HG03280 (cell line): Measurements from ENCODE around the gene FEV.

ENCODE experiments used
- ATAC-seq: cut with Tn5 transposase; IDR thresholded peaks from one replicate; pipeline ENCODE4 v1.9.1; 2021; ENCODE audit warnings: mild to moderate bottlenecking, moderate library complexity; ENCODE audit not compliant: unreplicated experiment

The FEV gene

GRCh38 chr2:218979846-218980734 is 4.9 kb downstream of the FEV start:
- peak; percentile 87 for ATAC-seq

- ATAC-seq = no peak
Measured at GRCh38 chr2:218975060-218975777, 9.8 kb downstream of the FEV start.

GRCh38 chr2:218970894-218971293 is 14.1 kb downstream of the FEV start:
- no peak for ATAC-seq

- ATAC-seq = no peak
Measured at GRCh38 chr2:218964041-218964771, 20.8 kb downstream of the FEV start.

- no peak for ATAC-seq
Measured at GRCh38 chr2:218963601-218964000, 21.4 kb downstream of the FEV start.

DNA sequence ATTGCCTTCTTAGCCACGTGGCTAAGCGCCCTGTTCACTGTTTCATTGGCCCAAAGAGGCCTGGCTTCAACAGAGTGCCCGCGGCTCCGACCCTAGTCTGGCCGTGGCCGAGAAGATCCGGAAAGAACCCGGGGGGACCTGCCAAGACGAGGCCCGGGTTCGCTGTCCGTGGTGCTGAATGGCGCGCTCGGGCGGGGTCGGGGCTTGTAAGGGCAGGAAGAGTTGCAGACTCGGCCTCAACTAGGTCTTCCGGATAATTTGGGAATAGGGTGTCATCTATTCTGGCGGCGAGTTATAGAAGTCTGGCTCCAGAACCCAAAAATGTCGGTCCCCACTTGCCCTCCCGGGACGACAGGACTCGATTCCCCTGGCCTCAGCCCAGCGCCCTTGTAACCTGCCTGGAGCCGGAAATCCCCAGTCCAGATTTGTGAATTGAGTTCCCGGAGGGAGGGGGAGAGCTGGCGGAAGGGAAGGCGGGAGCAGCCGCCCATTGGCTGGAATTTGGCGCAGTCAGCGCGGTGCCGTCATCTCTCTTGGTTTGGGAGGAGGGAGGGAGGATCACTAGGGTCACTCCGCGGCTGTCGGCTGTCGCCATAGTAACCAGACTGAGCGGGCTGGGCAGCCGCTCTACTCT is 22.0 kb downstream of the FEV start:
- no peak for ATAC-seq

DNA sequence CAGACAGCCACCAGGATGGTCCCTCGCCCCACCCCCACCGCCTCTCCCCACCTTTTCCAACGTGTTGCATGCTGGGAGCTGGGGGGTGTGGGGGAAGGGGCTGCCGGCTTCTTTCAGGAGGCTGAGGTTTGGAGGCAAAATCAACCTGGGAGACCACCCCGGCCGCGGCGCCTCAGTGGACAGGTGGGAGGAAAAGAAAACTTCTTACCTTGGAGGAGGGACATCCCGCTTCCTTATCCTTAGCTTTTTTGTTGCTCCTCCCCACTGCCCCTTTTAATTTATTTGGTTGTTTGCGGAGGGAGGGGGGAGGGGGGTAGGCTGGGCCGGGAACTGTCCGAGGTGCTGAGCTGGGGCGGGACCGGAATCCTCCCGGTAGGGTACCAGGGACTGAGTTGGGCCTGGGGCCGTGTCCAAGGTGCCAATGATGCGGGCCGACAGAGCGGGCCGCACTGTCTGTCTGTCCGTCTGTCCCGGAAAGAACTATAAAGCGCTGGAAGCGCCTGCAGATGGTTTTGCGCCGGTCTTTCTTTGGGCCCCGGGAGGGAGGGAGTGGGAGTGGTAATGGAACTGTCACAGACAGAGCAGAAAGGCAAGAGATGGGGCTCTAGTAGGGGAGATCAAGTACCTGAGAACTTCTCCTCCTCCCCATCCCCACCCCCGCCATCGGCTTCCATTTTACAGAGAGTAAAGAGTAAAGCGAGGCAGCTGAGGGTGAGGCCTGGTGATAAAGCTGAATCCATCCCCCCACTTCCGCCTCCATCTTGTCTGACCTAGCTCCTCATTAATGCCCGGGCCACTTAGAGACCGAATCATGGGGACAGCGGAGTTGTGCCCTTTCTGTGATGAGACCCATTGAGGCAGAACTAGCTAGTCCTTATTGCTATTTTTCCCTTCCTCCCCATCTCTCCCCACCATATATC is 23.1 kb downstream of the FEV start:
- no peak for ATAC-seq

DNA sequence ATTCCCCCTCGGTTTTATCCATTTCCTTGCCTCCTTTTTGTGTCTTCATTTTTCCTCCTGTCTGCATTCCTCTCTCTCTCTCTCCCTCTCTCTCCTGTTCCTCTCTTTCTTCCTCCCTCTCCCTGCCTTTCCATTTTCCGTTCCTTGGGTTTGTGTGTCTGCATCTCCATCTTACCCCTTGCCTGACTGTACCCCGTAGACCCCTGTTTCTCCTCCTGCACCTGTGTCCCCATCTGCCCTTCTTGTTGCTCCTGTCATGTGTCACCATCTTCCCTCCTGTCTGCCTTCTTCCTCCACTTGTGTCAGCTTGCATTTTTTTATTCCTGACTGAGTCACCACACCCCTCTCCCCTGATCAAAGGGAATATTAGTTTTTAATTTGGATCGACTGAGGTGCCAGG is 23.8 kb downstream of the FEV start:
- no peak for ATAC-seq

DNA sequence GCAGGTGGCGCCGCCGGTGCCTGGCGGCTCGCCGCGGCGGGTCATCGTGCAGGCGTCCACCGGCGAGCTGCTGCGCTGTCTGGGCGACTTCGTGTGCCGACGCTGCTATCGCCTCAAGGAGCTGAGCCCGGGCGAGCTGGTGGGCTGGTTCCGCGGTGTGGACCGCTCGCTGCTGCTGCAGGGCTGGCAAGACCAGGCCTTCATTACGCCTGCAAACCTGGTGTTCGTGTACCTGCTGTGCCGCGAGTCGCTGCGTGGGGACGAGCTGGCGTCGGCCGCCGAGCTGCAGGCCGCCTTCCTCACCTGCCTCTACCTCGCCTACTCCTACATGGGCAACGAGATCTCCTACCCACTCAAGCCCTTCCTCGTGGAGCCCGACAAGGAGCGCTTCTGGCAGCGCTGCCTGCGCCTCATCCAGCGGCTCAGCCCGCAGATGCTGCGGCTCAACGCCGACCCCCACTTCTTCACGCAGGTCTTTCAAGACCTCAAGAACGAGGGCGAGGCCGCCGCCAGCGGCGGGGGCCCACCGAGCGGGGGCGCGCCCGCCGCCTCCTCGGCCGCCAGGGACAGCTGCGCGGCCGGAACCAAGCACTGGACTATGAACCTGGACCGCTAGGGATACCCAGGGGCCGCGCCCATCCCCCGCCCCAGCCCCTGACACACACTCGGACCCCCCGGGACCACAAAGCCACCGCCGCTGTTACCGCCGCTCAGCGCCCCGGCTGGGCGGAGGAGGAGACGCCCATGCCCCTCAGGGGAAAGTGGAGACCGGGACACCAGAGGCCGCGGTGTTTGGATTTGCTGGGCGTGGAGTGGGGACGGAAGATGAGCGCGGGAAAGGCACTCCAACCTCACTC is 24.4 kb downstream of the FEV start:
- no peak for ATAC-seq

- ATAC-seq = no peak
Measured at GRCh38 chr2:218959761-218960308, 25.1 kb downstream of the FEV start.

- ATAC-seq = peak; percentile 98
Measured at GRCh38 chr2:218959141-218959731, 25.7 kb downstream of the FEV start, which contains the start of gene CDK5R2. CDK5R2 (plus strand) TSS chr2:218959666; CDS start chr2:218959821, 155 bp downstream.

- no peak for ATAC-seq
Measured at GRCh38 chr2:218958276-218958675, 26.7 kb downstream of the FEV start.

DNA sequence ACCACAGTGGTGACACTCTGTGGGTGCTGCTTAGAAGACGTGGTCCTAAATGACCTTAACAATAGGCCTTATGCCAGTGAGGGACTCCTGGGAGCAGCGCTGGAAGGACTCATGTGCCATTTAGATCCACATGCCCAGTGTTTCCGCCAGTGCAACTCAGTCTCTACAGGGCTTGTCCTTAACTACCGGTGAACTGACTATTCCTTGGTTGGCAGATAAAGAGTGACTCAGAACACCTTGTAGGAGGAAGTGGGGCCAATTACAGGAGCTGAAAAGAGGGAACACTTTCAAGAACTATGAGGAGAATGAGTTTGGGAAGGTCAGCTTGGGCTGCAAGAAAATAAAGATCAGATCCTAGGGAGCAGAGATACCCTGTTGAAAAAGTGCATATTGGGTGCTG is 27.3 kb downstream of the FEV start:
- no peak for ATAC-seq

GRCh38 chr2:218956039-218956438 is 28.9 kb downstream of the FEV start:
- ATAC-seq = no peak

- ATAC-seq = no peak
Measured at GRCh38 chr2:218954541-218955300, 30.3 kb downstream of the FEV start.

DNA sequence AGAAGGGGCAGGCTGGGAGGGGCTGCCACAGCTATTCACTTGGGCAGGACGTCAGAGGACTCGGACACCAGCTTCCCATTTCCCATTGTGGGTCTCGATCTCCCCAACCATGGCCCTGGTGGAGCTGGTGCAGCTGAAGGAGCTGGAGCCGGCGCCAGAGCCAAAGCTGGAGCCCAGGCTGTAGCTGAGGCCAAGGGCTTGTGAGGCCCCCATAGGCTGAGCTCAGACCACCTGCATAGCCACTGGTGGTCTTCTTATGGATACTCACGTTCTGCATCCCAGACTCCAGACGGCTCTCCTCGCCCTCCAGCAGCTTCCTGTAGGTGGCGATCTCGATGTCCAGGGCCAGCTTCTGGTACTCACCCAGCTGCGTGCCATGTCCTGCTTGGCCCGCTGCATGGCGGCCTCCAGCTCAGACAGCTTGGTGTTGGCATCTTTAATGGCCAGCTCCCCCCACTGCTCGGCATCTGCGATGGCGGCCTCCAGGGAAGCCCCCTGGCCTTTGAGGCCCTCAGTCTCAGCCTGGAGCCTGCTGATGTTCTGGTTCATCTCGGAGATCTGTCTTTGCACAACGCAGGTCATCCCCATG is 31.5 kb downstream of the FEV start:
- ATAC-seq = no peak

DNA sequence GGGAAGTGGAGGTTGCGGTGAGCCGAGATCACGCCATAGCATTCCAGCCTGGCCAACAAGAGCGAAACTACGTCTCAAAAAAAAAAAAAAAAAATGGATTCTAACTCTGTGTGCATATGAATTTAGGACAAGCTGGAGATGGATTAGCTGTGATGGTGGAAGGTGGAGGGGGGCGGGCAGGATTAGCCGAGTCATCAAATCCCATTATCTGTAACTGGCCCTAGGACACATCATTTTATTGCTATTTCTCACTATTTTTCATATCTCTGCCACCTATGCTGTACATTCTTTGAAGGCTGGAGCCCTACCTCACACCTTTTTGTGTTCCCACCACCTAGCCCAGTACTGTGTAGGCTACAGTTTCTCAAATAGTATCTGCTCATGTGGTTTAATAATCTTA is 32.8 kb downstream of the FEV start:
- ATAC-seq = no peak
